ENCODE measurements around the gene BIRC5.

The BIRC5 gene

GRCh38 chr17:78174346-78174869 is 39.6 kb upstream of the BIRC5 start:
- H3K36me3 ChIP-seq (ENCODE audit: control insufficient read depth in 1 of 2, insufficient read depth in 2 of 2, low read length in 2 of 2): no peaks in the 10 kb centered on the region
- no peaks in the 10 kb centered on the region for H3K27me3 ChIP-seq (ENCODE audit: low read depth, low read length)
- H3K4me1 ChIP-seq (ENCODE audit: control insufficient read depth in 1 of 2, insufficient read depth in 2 of 2, low read length in 2 of 2): peaks cover 26 to 70% of the 10 kb centered on the region in 2 donors
- peak overlapping the region in 1 of 2 donors; percentile 23 for H3K4me3 ChIP-seq (ENCODE audit: low read depth in 1 of 2, low read length in 2 of 2)
- H3K9me3 ChIP-seq (ENCODE audit: control insufficient read depth in 1 of 2, low read length in 2 of 2): no peaks in the 10 kb centered on the region
- peak overlapping the region; percentile 86 for H3K27ac ChIP-seq (ENCODE audit: low read length)

GRCh38 chr17:78174870-78175642 is 39.0 kb upstream of the BIRC5 start:
- peak overlapping the region; percentile 86 for H3K27ac ChIP-seq (ENCODE audit: low read length)
- no peaks in the 10 kb centered on the region for H3K36me3 ChIP-seq (ENCODE audit: control insufficient read depth in 1 of 2, insufficient read depth in 2 of 2, low read length in 2 of 2)
- H3K4me3 ChIP-seq (ENCODE audit: low read depth in 1 of 2, low read length in 2 of 2): peak overlapping the region in 1 of 2 donors; percentile 23
- H3K9me3 ChIP-seq (ENCODE audit: control insufficient read depth in 1 of 2, low read length in 2 of 2): no peaks in the 10 kb centered on the region
- peaks cover 26 to 63% of the 10 kb centered on the region in 2 donors for H3K4me1 ChIP-seq (ENCODE audit: control insufficient read depth in 1 of 2, insufficient read depth in 2 of 2, low read length in 2 of 2)
- no peaks in the 10 kb centered on the region for H3K27me3 ChIP-seq (ENCODE audit: low read depth, low read length)

GRCh38 chr17:78175643-78175981 is 38.4 kb upstream of the BIRC5 start:
- Histone ChIP-seq H3K4me3 (ENCODE audit: low read depth in 1 of 2, low read length in 2 of 2) (no peak overlapping the region), H3K4me1 (ENCODE audit: control insufficient read depth in 1 of 2, insufficient read depth in 2 of 2, low read length in 2 of 2) (peaks cover 32 to 63% of the 10 kb centered on the region in 2 donors), H3K27ac (ENCODE audit: low read length) (no peak overlapping the region), H3K9me3 (ENCODE audit: control insufficient read depth in 1 of 2, low read length in 2 of 2) (no peaks in the 10 kb centered on the region), H3K36me3 (ENCODE audit: control insufficient read depth in 1 of 2, insufficient read depth in 2 of 2, low read length in 2 of 2) (no peaks in the 10 kb centered on the region), H3K27me3 (ENCODE audit: low read depth, low read length) (no peaks in the 10 kb centered on the region)

GRCh38 chr17:78176548-78177025 is 37.5 kb upstream of the BIRC5 start:
- Histone ChIP-seq H3K27ac (ENCODE audit: low read length) (no peak overlapping the region), H3K9me3 (ENCODE audit: control insufficient read depth in 1 of 2, low read length in 2 of 2) (no peaks in the 10 kb centered on the region), H3K27me3 (ENCODE audit: low read depth, low read length) (no peaks in the 10 kb centered on the region), H3K4me1 (ENCODE audit: control insufficient read depth in 1 of 2, insufficient read depth in 2 of 2, low read length in 2 of 2) (peaks cover 34 to 59% of the 10 kb centered on the region in 2 donors), H3K4me3 (ENCODE audit: low read depth in 1 of 2, low read length in 2 of 2) (no peak overlapping the region), H3K36me3 (ENCODE audit: control insufficient read depth in 1 of 2, insufficient read depth in 2 of 2, low read length in 2 of 2) (no peaks in the 10 kb centered on the region)

GRCh38 chr17:78179372-78179771 is 34.7 kb upstream of the BIRC5 start:
- H3K27ac ChIP-seq (ENCODE audit: low read length): peak overlapping the region; percentile 79
- no peaks in the 10 kb centered on the region for H3K27me3 ChIP-seq (ENCODE audit: low read depth, low read length)
- H3K4me1 ChIP-seq (ENCODE audit: control insufficient read depth in 1 of 2, insufficient read depth in 2 of 2, low read length in 2 of 2): peaks cover 19 to 39% of the 10 kb centered on the region in 2 donors
- no peaks in the 10 kb centered on the region for H3K9me3 ChIP-seq (ENCODE audit: control insufficient read depth in 1 of 2, low read length in 2 of 2)
- H3K36me3 ChIP-seq (ENCODE audit: control insufficient read depth in 1 of 2, insufficient read depth in 2 of 2, low read length in 2 of 2): no peaks in the 10 kb centered on the region
- H3K4me3 ChIP-seq (ENCODE audit: low read depth in 1 of 2, low read length in 2 of 2): no peak overlapping the region

- Histone ChIP-seq H3K27ac (ENCODE audit: low read length) (peak overlapping the region; percentile 79), H3K27me3 (ENCODE audit: low read depth, low read length) (no peaks in the 10 kb centered on the region), H3K36me3 (ENCODE audit: control insufficient read depth in 1 of 2, insufficient read depth in 2 of 2, low read length in 2 of 2) (no peaks in the 10 kb centered on the region), H3K9me3 (ENCODE audit: control insufficient read depth in 1 of 2, low read length in 2 of 2) (no peaks in the 10 kb centered on the region), H3K4me1 (ENCODE audit: control insufficient read depth in 1 of 2, insufficient read depth in 2 of 2, low read length in 2 of 2) (peaks cover 18 to 39% of the 10 kb centered on the region in 2 donors), H3K4me3 (ENCODE audit: low read depth in 1 of 2, low read length in 2 of 2) (peak overlapping the region in 1 of 2 donors; percentile 32)
Measured at GRCh38 chr17:78180083-78180482, 34.0 kb upstream of the BIRC5 start.

GRCh38 chr17:78180508-78180907 is 33.5 kb upstream of the BIRC5 start:
- Histone ChIP-seq H3K4me1 (ENCODE audit: control insufficient read depth in 1 of 2, insufficient read depth in 2 of 2, low read length in 2 of 2) (peaks cover 18 to 39% of the 10 kb centered on the region in 2 donors), H3K27ac (ENCODE audit: low read length) (peak overlapping the region; percentile 79), H3K27me3 (ENCODE audit: low read depth, low read length) (no peaks in the 10 kb centered on the region), H3K4me3 (ENCODE audit: low read depth in 1 of 2, low read length in 2 of 2) (peak overlapping the region in 1 of 2 donors; percentile 32), H3K9me3 (ENCODE audit: control insufficient read depth in 1 of 2, low read length in 2 of 2) (no peaks in the 10 kb centered on the region), H3K36me3 (ENCODE audit: control insufficient read depth in 1 of 2, insufficient read depth in 2 of 2, low read length in 2 of 2) (no peaks in the 10 kb centered on the region)

GRCh38 chr17:78182504-78182903 is 31.5 kb upstream of the BIRC5 start:
- H3K4me1 ChIP-seq (ENCODE audit: control insufficient read depth in 1 of 2, insufficient read depth in 2 of 2, low read length in 2 of 2): peaks cover 11 to 37% of the 10 kb centered on the region in 2 donors
- no peaks in the 10 kb centered on the region for H3K36me3 ChIP-seq (ENCODE audit: control insufficient read depth in 1 of 2, insufficient read depth in 2 of 2, low read length in 2 of 2)
- H3K27ac ChIP-seq (ENCODE audit: low read length): no peak overlapping the region
- H3K4me3 ChIP-seq (ENCODE audit: low read depth in 1 of 2, low read length in 2 of 2): no peak overlapping the region
- no peaks in the 10 kb centered on the region for H3K27me3 ChIP-seq (ENCODE audit: low read depth, low read length)
- H3K9me3 ChIP-seq (ENCODE audit: control insufficient read depth in 1 of 2, low read length in 2 of 2): no peaks in the 10 kb centered on the region

- Histone ChIP-seq H3K4me1 (ENCODE audit: control insufficient read depth in 1 of 2, insufficient read depth in 2 of 2, low read length in 2 of 2) (peaks cover 11 to 41% of the 10 kb centered on the region in 2 donors), H3K4me3 (ENCODE audit: low read depth in 1 of 2, low read length in 2 of 2) (no peak overlapping the region), H3K36me3 (ENCODE audit: control insufficient read depth in 1 of 2, insufficient read depth in 2 of 2, low read length in 2 of 2) (no peaks in the 10 kb centered on the region), H3K27ac (ENCODE audit: low read length) (no peak overlapping the region), H3K27me3 (ENCODE audit: low read depth, low read length) (no peaks in the 10 kb centered on the region), H3K9me3 (ENCODE audit: control insufficient read depth in 1 of 2, low read length in 2 of 2) (no peaks in the 10 kb centered on the region)
Measured at GRCh38 chr17:78183916-78184315, 30.1 kb upstream of the BIRC5 start.

- Histone ChIP-seq H3K27me3 (ENCODE audit: low read depth, low read length) (no peaks in the 10 kb centered on the region), H3K9me3 (ENCODE audit: control insufficient read depth in 1 of 2, low read length in 2 of 2) (no peaks in the 10 kb centered on the region), H3K36me3 (ENCODE audit: control insufficient read depth in 1 of 2, insufficient read depth in 2 of 2, low read length in 2 of 2) (no peaks in the 10 kb centered on the region), H3K27ac (ENCODE audit: low read length) (no peak overlapping the region), H3K4me3 (ENCODE audit: low read depth in 1 of 2, low read length in 2 of 2) (peak overlapping the region in 1 of 2 donors; percentile 28), H3K4me1 (ENCODE audit: control insufficient read depth in 1 of 2, insufficient read depth in 2 of 2, low read length in 2 of 2) (peaks cover 11 to 41% of the 10 kb centered on the region in 2 donors)
Measured at GRCh38 chr17:78184351-78184750, 29.7 kb upstream of the BIRC5 start.

- Histone ChIP-seq H3K4me1 (ENCODE audit: control insufficient read depth in 1 of 2, insufficient read depth in 2 of 2, low read length in 2 of 2) (peaks cover 11 to 41% of the 10 kb centered on the region in 2 donors), H3K27me3 (ENCODE audit: low read depth, low read length) (no peaks in the 10 kb centered on the region), H3K9me3 (ENCODE audit: control insufficient read depth in 1 of 2, low read length in 2 of 2) (no peaks in the 10 kb centered on the region), H3K36me3 (ENCODE audit: control insufficient read depth in 1 of 2, insufficient read depth in 2 of 2, low read length in 2 of 2) (no peaks in the 10 kb centered on the region), H3K27ac (ENCODE audit: low read length) (no peak overlapping the region), H3K4me3 (ENCODE audit: low read depth in 1 of 2, low read length in 2 of 2) (peak overlapping the region in 1 of 2 donors; percentile 28)
Measured at GRCh38 chr17:78184868-78185267, 29.2 kb upstream of the BIRC5 start.
